GM21723 (cell line): ENCODE measurements around the gene ADCK1.
"Not testable (repeated sequence)": the region's sequence is repeated elsewhere in the genome, so short reads cannot be mapped to it uniquely, and the experiment has no call there.

Experiments used
- ATAC-seq: cut with Tn5 transposase; IDR thresholded peaks from one replicate; pipeline ENCODE4 v1.9.1; 2021; ENCODE audit warnings: mild to moderate bottlenecking, moderate library complexity; ENCODE audit not compliant: unreplicated experiment

The ADCK1 gene

DNA sequence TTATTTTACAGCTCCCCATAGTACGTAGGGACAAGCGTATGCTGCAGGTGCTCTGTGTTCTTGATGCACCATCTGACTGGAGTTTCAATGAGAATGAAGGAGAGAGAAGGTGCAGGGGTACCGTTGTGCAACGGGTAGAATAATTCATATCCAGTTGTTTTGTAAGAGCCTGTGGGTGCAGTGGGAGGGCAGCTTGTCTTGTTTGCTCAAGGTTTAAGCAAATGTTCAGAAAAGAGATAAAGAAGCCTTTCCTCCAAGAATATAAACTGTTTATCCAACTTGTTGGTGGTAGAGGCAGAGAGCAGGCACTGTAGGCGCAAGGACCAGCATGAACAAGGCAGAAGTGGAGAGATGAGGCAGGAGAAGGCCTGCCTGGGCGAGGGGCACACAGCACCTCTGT, 64.2 kb downstream of the ADCK1 start:
- no peak for ATAC-seq

GRCh38 chr14:77864580-77864979, 64.7 kb downstream of the ADCK1 start:
- ATAC-seq, result no peak

- ATAC-seq, result no peak
Observed at GRCh38 chr14:77865455-77865854, 65.5 kb downstream of the ADCK1 start.

DNA sequence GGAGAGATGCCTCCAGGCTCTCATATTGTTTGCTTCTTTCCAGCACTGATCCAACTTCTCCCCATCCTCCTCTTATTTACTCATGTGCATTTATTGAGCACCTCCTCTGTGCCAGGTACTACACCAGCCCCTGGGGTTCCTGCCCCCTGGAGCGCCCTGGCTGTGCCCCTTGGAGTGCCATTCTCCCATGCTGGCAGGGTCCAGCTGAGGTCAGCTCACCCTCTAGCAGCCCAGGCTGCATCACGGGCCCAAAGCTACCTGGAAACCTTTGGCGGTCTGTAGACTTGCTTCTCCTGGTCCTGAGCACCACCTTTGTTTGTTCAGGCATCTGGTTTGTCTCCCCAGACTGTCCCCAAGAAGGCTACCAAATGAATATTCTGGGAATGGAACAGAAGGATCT, 67.0 kb downstream of the ADCK1 start:
- ATAC-seq, result no peak

- ATAC-seq, result no peak
Observed at GRCh38 chr14:77867476-77867875, 67.6 kb downstream of the ADCK1 start.

- no peak for ATAC-seq
Observed at GRCh38 chr14:77868552-77869285, 68.8 kb downstream of the ADCK1 start.

DNA sequence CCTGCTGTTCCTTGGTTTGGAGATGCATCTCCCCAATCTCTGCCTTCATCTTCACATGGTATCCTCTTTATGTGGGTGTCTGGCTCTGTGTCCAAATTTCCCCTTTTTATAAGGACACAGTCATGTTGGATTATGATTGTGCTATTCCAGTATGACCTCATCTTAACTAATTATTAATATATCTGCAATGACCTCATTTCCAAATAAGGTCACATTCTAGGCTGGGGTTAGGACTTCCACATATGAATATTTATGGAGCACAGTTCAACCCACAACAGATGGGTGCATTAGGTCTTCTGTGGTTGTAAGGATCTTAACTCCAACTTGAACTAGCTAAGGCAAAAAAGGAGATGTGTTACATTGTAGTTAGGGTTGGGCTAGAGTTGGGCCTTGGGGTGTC, 69.4 kb downstream of the ADCK1 start:
- ATAC-seq, result no peak

GRCh38 chr14:77870646-77871045, 70.7 kb downstream of the ADCK1 start:
- ATAC-seq, result no peak

- ATAC-seq, result no peak
Observed at GRCh38 chr14:77872152-77872551, 72.2 kb downstream of the ADCK1 start.

DNA sequence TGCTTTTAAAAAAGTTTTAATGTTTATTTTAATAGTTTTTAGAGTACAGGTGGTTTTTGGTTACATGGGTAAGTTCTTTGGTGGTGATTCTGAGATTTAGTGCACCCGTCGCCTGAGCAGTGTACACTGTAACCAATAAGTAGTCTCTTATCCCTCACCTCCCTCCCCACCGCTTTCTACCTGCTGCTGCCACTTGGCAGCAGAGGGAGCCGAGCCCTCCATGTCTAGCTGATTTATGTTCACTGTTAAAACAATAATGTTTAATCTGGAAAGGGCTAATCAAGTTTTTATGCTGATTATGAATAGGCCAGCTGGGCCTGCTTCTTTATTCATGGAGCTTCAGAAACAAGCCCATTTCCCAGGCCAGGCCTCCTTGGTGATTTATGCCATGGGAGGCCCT, 73.1 kb downstream of the ADCK1 start:
- ATAC-seq, result no peak

DNA sequence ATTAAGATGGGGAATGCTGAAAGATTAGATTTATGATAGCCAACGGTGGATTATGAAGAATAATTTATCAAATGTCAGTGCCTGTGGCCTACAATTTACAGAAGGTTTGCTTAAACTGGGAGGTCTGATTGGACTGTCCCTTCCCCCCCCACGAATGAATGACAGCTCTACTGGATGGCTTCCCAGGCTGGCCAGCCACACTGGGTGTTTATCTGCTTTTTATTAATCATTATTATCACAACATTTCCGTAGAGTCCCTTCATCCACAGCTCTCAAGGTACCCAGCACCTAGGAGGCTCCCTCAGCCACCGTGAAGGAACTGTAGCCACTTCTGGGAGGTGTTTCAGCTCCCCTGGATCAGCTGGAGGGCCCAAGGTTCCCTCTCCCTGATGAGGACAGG, 78.9 kb downstream of the ADCK1 start:
- no peak for ATAC-seq

DNA sequence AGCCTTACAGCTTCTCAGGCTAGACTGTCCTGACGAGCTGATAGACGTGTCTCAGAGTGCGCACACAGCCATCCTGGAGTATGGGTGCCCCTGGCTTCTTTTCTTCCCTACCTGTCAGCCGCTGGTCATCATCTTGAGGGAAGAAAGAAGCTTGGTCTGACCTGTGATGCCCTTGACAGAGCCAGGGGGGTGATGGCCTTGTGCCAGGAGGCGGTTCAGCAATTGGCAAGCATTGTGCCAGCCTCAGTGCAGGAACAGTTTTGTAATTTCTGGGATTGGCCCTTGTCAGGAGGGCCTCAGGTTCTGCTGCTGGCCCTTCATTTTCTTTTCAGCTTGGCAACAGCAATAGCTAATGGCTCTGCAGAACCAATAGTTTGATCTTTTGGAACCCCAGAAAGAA, 80.1 kb downstream of the ADCK1 start:
- ATAC-seq, result no peak

DNA sequence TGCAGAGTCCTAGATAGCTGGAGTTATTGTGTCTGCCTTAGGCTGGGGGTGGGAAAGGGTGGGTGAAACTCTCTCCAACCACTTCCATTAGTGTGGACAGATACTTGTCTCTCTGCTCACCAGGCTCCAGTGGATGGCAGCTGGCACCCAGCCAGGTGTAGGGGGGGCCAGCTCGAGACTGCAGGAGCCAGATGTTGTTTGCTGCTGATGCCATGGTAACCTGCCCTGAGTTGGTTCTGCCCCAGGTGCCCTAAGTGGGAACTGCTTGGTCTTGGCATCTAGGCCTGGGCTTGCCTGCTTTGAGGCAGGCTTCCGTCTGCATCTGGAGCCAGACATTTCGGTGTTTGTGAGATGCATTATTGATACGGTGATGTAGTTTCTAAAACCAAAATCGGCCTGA, 82.2 kb downstream of the ADCK1 start:
- no peak for ATAC-seq

DNA sequence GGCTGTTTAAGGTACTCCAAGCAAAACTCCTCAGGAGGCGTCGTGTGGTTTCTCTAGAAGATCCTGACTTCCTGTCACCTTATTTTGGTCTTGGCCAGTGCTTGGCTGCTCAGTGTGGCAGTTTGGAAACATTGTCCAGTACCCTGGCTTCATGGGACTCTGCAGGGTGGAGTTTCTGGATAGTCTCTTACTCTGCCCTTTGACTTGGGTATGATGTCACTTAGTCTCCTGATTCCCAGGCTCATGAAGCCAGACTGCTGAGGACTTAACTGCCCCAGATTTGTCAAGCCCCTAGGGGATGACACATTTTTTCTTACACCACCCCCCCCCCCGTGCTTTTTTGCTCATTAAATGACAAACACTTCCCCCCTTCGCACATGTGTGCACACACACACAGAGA, 82.7 kb downstream of the ADCK1 start:
- no peak for ATAC-seq

- ATAC-seq, result no peak
Observed at GRCh38 chr14:77883131-77883846, 83.4 kb downstream of the ADCK1 start.

- ATAC-seq, result no peak
Observed at GRCh38 chr14:77883847-77884238, 83.9 kb downstream of the ADCK1 start.

GRCh38 chr14:77885367-77885766, 85.5 kb downstream of the ADCK1 start:
- ATAC-seq, result no peak

- no peak for ATAC-seq
Observed at GRCh38 chr14:77886010-77886409, 86.1 kb downstream of the ADCK1 start.

GRCh38 chr14:77888903-77889302, 89.0 kb downstream of the ADCK1 start:
- ATAC-seq, result not testable (repeated sequence)

DNA sequence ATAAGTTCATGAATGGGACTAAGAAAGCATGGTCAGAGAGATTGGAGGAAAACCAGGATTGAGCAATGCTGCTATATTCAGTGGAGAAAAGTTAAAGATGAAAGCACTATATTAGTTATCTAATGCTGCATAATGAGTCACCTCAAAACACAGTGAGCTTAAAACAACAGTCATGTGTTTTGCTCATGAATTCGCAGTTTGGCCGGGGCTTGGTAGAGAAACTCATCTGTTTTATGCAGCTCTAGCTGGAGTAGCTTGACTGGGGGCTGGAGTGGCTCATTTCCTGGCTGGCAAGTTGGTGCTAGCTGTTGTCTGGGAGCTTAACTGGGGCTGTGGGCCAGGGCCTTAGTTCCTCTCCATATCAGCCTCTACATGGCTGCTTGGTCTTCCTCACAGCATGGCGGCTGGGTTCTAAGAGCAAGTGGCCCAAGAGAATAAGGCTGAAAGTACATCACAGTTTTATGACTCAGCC, 90.1 kb downstream of the ADCK1 start:
- ATAC-seq, result no peak

DNA sequence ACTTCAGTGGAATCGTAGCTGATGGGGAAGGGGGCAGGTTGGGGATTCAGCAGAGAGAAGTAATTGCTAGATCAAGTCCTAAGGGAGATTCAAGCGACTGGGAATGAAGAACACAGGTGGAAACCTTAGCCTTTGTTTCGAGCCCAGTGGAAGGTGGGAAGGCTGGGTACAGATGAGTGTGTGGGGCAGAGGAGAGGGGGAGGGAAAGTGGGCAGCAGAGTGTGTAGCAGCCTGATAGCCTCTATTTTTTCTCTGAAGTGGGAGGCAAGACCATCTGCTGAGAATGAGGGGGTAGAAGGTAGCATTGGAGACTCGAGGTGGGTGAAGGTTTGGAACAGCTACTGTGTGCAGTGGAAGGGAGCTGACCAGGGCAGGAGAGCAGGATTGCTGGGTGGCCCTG, 91.0 kb downstream of the ADCK1 start:
- no peak for ATAC-seq

- ATAC-seq, result no peak
Observed at GRCh38 chr14:77892381-77892871, 92.5 kb downstream of the ADCK1 start.
